Jurkat, Clone E6-1 (cell line): Measurements from ENCODE around the gene PDGFA.
"Not testable (repeated sequence)": the region's sequence is repeated elsewhere in the genome, so short reads cannot be mapped to it uniquely, and the experiment has no call there.

Experiments
- DNase-seq: peaks from one replicate; pipeline ENCODE4 v3.0.0-alpha.2; 2011; ENCODE audit warnings: low read depth, low spot score
- H3K4me3 ChIP-seq: 2 replicates; pipeline ENCODE4 v1.5.1; 2011; ENCODE audit warnings: mild to moderate bottlenecking, low read length, control low read depth, moderate library complexity

PDGFA gene

DNA sequence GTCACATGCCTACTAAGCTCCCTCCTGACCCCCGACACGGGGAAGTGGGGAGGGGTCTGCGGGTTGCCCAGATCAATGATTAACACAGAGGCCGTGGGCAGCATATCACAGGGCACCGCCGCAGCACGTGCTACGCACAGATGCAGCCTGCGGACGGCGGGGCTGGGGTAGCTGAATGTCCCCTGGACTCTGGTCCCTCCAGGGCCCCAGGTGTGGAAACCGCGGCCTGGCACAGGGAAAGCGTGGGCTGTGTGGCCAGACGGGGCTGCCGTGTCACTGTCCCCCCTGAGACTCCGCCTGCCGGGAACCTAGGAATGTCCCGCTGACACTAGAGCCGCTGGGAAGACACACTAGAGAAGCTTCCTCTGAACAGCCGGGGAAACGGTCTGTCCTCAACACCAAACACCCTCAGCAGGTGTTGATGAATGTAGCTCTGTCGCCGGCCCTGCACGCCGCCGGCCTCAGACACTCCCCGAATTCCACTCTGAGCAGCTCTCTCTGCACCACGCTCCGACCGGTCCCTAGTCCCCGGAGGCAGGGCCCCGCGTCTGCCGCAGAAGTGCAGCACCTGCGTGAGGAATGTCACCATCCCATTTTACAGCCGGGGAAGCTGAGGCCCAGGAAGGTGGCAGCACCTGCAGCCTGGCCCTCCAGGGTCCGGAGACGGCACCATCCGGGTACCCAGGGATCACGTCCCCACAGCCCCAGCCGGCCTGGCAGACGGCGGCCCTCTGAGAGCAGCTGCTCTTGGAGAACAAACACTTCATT lies 33.4 kb upstream of the PDGFA start:
- DNase-seq = no peak

DNA sequence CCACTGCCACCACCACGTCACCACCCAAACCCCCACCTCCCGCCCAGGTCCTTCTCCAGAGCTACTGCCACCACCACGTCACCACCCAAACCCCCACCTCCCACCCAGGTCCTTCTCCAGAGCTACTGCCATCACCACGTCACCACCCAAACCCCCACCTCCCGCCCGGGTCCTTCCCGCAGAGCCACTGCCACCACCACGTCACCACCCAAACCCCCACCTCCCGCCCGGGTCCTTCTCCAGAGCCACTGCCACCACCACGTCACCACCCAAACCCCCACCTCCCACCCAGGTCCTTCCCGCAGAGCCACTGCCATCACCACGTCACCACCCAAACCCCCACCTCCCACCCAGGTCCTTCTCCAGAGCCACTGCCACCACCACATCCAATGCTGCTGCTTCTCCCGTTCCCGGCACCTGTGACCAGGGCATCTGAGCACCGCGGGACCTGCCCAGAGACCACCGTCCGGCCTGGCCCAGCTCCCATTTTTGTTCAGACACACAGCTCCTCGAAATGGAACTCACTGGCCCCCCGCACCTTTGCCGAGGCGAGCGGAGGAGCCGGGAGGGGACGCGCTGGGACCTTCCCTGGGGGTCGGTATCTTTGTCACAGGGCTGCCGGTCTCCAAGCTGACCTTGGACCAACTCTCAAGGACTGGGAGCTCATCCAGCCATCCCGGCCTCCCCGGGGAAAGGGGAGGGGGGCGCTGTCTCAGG lies 32.7 kb upstream of the PDGFA start:
- DNase-seq, H3K4me3 ChIP-seq: not testable (repeated sequence)

More for the DNA sequence above, 33.4 kb upstream of the PDGFA start:
- no peak overlapping the region for H3K4me3 ChIP-seq

DNA sequence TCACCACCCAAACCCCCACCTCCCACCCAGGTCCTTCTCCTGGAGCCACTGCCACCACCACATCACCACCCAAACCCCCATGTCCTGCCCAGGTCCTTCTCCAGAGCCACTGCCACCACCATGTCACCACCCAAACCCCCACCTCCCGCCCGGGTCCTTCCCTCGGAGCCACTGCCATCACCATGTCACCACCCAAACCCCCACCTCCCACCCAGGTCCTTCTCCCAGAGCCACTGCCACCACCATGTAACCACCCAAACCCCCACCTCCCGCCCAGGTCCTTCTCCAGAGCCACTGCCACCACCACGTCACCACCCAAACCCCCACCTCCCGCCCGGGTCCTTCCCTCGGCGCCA lies 31.9 kb upstream of the PDGFA start:
- not testable (repeated sequence) for H3K4me3 ChIP-seq, DNase-seq

DNA sequence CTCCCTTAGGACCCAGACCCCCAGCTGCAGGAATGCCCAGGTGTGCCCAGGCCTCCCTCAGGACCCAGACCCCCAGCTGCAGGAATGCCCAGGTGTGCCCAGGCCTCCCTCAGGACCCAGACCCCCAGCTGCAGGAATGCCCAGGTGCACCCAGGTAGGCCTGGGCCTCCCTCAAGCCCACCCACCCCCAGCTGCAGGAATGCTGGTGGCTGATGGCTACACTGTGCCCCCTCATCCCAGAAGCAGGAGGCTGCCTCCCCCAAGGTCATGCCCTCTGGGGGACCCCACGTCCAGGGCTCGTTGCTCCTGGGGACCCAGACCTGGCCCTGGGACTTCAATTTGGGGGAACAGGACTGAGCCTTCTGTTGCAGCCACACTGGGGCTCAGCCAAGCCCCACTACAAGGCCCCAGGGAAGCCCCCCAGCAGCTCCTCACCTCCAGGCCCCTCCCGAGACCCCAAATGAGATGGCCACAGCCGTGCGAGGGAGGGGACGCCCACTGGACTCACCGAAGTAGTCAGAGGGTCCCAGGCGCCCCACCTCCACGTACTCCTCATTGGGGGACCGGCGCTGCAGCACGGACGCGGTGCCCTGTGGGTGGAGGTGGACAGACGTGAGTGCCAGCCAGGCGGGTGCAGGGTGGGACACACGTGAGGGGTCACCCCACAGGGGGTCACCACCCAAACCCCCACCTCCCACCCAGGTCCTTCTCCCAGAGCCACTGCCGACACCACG lies 31.4 kb upstream of the PDGFA start:
- H3K4me3 ChIP-seq = no peak overlapping the region
- no peak for DNase-seq

DNA sequence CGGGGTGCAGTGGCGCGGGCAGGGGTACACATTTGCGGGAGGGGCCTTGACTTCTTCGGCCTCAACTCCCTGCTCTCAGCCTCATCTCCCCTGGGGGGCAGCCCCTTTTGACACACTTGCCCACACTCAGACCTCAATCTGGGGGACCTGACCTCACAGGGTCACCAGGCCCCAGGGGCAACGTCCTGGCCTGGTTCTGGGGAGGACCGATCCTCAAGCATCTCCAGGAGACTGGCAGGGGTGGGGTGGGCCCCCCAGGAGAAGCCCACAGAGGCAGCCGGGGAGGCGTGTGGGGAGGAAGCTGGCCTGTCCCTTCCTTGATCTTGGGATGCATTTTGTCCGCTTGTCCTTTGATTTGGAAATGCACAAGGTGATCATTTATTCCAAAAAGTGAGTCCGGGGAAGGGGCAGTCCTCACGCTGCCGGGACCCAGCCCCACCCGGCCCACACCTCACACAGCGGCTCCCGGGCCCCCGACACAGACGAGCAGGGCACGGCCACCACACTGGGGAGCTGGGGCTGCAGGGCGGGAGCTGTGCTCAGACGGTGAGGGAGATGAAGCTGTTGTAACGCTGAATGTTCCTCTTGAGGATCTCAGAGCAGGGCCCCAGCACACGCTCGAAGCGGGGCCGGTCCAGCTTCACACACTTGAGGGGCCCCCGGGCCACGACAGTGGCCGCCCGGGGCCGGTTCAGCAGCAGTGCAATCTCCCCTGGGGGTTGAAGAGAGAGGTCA lies 30.4 kb upstream of the PDGFA start:
- H3K4me3 ChIP-seq = no peak overlapping the region
- no peak for DNase-seq

DNA sequence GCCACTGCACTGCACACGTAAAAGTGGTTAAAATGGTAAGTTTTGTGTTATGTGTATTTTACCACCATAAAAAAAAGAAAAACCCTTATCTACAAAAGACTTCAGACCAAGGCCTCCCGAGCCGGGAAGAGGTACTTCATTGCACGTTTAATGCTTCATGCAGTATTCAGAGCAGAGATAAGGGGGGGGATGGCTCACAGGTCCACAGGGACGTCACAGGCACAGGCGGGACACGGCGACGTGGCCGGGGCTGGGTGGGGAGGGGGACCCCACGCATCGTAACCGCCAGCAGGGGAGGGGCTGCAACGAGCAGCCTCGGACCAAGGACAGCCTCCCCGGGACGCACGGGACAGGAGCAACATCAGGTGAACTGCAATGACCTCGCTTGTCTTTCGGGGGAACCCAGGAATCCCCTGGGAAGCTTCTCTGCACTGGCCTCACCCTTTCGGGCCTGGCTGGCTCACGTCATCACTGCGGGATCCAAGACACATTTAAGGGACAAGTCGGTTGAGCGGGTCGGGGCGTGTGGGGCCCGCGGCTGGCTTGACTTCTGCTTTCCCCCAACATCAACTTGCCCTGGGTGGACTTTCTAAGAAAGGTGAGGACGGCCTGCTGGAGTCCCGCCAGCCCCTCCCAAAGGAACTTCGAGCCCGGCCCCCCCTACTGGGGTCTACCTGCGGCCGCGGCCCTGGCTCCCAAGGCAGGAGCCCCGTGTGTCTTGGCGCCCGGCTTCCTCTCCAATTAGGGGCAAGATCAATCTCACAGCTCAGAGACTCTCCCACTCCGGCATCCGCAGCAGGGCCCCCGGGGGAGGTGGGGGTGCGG lies 29.6 kb upstream of the PDGFA start:
- no peak overlapping the region for H3K4me3 ChIP-seq
- DNase-seq = no peak

DNA sequence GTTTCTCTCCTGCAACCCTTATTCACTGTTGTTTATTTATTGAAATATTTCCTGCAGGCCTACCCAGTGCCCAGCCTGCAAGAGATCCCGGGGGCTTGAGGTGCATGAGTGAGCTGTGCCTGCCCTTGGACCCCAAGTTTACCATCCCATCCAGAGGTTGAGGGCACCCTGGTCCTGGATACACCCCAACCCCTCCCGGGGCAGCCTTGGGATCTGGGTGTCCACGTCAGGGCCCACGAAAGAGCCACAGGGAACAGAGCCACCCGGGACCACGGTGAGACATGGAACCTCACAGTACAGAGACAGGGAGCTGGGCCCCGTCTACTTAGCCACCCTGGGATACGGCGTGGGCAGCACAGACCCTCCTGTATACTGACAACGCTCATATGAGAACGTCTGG lies 28.8 kb upstream of the PDGFA start:
- H3K4me3 ChIP-seq = no peak overlapping the region
- no peak for DNase-seq

DNA sequence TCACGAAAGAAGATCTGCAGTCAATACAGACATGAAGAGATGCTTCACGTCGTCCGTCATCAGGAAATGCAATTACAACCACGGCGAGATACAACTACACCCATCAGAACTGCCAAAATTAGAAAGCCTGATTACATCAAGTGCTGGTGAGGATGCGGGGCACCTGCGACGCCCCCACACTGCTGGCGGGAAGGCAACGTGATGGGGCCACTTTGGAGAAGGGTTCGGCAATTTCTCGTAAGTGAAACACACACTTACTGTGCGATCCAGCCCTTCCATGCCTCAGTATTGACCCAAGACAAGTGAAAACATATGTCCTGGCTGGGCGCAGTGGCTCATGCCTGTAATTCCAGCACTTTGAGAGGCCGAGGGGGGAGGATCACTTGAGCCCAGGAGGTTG lies 25.8 kb upstream of the PDGFA start:
- no peak for DNase-seq

DNA sequence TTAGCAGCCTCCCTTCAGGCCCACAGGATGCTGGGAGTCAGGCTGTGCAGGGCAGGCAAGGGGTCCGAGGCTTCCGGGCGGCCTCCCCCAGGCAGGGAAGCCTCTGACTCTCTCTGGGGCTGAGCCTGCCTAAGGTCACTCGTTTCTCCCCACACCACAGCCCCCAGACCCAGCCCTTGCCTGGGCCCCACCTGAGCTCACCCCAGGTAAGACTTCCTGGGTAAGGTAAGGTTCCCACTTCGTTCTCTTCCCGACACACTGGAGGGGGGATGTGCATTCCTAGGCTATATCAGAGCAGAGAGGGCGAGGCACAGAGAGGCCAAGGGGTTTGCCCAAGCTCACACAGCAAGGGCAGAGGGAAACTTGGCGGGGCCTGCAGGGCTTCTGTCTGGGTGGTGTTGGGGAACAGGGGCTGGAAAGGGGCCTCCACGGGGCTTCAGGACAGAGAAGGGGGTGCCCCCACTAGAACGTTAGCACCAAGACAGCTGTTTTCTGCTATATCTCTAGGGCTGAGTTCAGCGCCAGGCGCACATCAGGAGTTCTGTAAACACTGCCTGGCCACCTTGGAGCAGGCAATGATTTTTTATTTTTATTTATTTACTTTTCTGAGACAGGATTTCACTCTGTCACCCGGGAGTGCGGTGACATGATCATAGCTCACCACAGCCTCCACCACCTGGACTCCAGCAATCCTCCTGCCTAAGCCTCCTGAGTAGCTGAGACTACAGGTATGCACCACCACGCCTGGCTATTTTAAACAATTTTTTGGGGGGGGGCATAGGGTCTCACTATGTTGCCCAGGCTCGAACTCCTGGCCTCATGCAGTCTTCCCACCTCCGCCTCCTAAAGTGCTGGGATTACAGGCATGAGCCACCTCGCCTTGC lies 24.9 kb upstream of the PDGFA start:
- no peak for DNase-seq
- no peak overlapping the region for H3K4me3 ChIP-seq

More for the DNA sequence above, 25.8 kb upstream of the PDGFA start:
- no peak overlapping the region for H3K4me3 ChIP-seq

DNA sequence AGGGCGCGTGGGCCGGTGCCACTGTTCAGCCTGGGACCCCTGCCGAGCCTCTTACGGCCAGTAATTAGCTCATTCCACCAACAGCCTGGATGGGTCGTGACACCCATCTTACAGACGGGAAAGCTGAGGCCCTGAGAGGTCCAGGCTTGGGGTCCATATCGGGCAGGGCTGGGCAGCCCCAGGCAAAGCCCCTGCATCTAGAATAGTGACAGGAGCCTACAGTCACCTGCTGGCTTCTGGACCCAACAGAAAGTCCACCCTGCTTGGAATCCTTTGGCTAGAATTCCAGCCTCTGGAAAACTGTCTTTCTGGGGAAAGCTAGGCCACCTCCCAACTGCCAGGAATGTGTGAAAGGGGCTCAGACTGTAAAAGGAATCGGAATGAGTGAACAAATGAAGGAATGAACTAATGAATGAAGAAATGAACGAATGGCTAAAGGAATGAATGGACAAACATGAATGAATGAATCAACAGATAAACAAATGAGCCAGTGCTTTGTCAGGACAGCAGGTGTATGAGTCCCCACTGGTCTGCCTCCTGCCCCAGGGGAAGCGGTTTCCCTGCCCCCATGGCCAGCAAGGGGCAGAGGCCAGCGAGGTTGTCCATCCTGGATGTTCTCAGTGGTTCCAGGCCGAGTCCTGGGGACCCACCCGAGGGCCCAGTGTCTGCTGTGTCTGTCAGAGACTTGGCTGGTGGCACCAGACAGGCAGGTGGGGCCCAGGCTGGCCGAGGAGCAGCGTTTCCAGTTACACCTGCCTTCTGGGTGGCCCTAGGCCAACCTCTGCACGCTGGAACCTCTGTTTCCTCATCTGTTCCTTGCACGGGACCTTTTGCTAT lies 24.1 kb upstream of the PDGFA start:
- no peak for DNase-seq
- no peak overlapping the region for H3K4me3 ChIP-seq

DNA sequence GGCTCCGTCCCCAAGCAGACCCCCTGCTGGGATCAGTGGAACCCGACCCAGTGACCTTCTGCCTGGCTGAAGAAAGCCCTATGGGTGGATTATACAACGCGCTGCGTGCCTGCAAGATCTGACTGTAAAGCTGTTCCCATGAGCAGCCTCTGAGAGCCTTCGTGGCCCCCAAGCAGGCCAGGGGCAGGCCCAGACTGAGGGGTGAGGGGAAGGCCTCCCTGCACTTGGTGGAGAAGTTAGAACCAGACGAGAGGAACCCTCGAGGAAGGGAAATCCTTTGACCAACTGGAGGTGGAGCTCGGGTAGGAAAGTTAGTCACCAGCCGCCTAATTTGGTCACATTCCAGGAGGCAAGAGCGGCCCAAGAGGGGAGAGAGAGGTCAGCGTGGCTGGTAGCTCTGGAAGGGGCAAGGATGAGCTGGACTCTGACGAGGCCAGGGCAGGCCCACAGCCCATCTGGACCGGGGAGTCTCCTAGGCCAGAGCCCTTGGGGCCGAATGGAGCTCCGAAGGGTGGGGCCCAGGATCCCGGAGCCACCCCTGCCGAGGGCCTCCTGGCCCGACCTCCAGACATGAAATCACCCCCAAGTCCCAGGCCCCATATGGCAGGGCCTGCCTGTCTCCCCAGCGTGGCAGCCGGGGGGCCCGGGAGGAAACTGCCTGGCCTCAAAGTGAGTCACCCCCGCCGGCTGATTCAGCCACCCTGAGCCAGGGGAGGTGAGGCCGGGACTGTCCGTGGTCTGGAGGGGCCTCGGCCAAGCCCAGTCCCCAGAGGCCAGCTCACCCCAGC lies 23.3 kb upstream of the PDGFA start:
- DNase-seq = no peak
- H3K4me3 ChIP-seq = no peak overlapping the region

DNA sequence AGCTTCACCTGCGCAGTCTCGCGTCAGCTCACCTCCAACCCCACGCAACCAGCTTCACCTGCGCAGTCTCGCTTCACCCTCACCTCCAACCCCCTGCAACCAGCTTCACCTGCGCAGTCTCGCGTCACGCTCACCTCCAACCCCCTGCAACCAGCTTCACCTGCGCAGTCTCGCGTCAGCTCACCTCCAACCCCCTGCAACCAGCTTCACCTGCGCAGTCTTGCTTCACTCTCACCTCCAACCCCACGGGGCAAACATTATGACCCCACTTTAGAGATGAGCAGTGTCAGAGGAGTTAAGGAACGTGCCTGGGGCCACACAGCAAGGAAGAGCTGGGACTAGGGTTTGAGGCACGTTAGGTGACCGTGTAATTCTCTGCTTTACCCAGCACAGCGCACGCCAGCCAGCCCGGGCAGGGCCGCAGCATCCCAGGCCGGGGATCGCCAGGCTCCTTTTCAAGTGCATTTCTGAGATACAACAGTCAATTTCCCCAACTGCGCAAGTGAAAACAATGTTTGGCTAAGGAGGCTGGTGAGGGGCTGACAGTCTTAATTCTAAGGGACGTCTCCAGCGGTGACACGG lies 22.6 kb upstream of the PDGFA start:
- DNase-seq = no peak
- H3K4me3 ChIP-seq = no peak overlapping the region

DNA sequence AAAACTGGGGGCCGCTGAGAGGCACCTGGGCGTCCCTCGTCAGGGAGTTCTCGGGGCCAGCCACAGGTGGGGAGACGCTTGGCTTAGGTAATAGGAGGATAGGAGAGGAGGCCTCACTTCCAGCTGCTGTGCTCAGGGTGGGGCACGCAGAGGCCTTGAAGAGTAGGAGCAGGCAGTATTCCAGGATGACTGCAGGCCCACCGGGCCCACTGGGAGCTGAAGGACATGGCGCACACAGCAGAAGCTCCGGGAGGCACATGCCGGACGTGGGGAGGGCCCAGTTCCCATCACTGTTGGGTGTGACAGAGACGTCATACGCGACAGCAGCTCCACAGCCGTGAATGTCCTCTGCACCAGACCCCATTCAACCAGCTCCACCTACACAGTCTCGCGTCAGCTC lies 22.0 kb upstream of the PDGFA start:
- DNase-seq = no peak
- H3K4me3 ChIP-seq = no peak overlapping the region

DNA sequence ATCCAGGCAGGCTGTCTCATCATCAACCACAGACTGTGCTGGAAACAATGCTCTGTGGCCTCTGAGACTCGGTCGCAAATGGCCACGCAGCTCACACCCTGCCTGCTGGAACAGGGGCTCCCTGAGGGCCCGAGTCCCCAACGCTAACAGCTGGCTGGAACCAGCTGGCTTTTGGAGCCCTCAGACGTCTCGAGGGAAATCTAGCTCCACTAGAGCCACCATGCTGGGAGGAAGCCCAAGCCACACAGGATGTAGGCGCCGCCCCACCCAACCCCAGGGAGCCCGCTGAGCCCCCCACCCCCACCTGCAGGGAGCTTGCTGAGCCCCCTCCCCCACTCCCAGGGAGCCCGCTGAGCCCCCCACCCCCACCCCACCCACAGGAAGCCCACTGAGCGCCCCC lies 21.4 kb upstream of the PDGFA start:
- no peak overlapping the region for H3K4me3 ChIP-seq
- DNase-seq = no peak

DNA sequence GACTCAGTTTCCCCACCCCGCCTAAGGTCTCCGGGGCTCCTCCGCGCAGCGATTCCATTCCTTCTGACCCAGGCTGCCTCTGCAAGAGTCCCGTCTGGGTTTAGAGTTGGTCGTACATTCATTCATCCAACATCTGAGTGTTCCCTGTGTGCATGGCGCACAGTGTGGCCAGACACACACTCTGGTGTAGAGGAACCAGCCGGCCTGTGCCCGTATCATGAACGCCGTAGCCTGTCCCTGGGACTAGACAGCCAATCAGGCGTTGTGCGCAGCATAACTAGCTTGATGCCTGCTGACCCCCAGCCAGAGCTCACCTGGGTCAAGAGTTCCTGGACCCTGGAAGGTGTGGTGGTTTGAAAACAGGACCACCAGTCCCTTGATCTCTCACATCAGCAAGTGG lies 20.9 kb upstream of the PDGFA start:
- H3K4me3 ChIP-seq = no peak overlapping the region

More for the DNA sequence above, 20.9 kb upstream of the PDGFA start:
- no peak for DNase-seq
